ENCODE data around the gene PIH1D1. TPM values are rescaled to one million over a fixed set of nuclear protein-coding genes. Genes with fewer than 3 reads are reported as not detected.

PIH1D1 gene
- total and polyA plus RNA-seq, 4 donors, result 41.4 to 59.4 (median 47.2) TPM

GRCh38 chr19:49414256-49414655, 37.4 kb downstream of the PIH1D1 start:
- H3K9ac ChIP-seq (ENCODE audit: low read depth in 1 of 2, low read length in 2 of 2), result no peak overlapping the region
- 86% methylated on average over 3 of the region's 3 CpGs for WGBS
- H3K27me3 ChIP-seq (ENCODE audit: control insufficient read depth in 4 of 4, insufficient read depth in 4 of 4, low read length in 3 of 4), result peaks cover 0 to 2% (median 0%) of the 10 kb centered on the region in 4 donors
- no peaks in the 10 kb centered on the region for H3K36me3 ChIP-seq (ENCODE audit: control insufficient read depth in 4 of 4, insufficient read depth in 3 of 4, low read depth in 1 of 4, low read length in 3 of 4)
- H3K9me3 ChIP-seq (ENCODE audit: control insufficient read depth in 4 of 4, low read length in 3 of 4), result no peaks in the 10 kb centered on the region
- TF ChIP-seq REST (IDR thresholded peaks at IDR 0.05), result no peak
- no peak for TF ChIP-seq YY1 (IDR thresholded peaks at IDR 0.05)
- TF ChIP-seq EGR1 (IDR thresholded peaks at IDR 0.05; ENCODE audit: low read depth in 2 of 2), result no peak
- TF ChIP-seq TAF1 (conservative IDR thresholded peaks at IDR 0.05), result no peak
- TF ChIP-seq HNF4A (conservative IDR thresholded peaks at IDR 0.05), result no peak
- no peak for TF ChIP-seq RXRA (IDR thresholded peaks at IDR 0.05)
- TF ChIP-seq JUND (IDR thresholded peaks at IDR 0.05), result no peak
- TF ChIP-seq MAX (IDR thresholded peaks at IDR 0.05), result no peak
- TF ChIP-seq ZBTB33 (IDR thresholded peaks at IDR 0.05), result no peak
- no peak for TF ChIP-seq FOXA1 (IDR thresholded peaks at IDR 0.05)
- TF ChIP-seq RAD21 (IDR thresholded peaks at IDR 0.05), result no peak
- TF ChIP-seq SP1 (IDR thresholded peaks at IDR 0.05), result no peak
- no peak for TF ChIP-seq FOXA2 (IDR thresholded peaks at IDR 0.05)
- H3K27ac ChIP-seq (ENCODE audit: low read depth in 1 of 2, low read length in 2 of 2), result no peak overlapping the region
- no peak for DNase-seq (ENCODE audit: low spot score)
- H3K4me1 ChIP-seq (ENCODE audit: control insufficient read depth in 4 of 4, insufficient read depth in 4 of 4, low read length in 3 of 4), result no peaks in the 10 kb centered on the region
- no peak overlapping the region for H3K4me3 ChIP-seq (ENCODE audit: low read depth in 1 of 3, low read length in 3 of 3)

- Histone ChIP-seq H3K9ac (ENCODE audit: low read depth in 1 of 2, low read length in 2 of 2) (no peak overlapping the region), H3K9me3 (ENCODE audit: control insufficient read depth in 4 of 4, low read length in 3 of 4) (no peaks in the 10 kb centered on the region), H3K27me3 (ENCODE audit: control insufficient read depth in 4 of 4, insufficient read depth in 4 of 4, low read length in 3 of 4) (peaks cover 0 to 2% (median 0%) of the 10 kb centered on the region in 4 donors), H3K27ac (ENCODE audit: low read depth in 1 of 2, low read length in 2 of 2) (no peak overlapping the region), H3K36me3 (ENCODE audit: control insufficient read depth in 4 of 4, insufficient read depth in 3 of 4, low read depth in 1 of 4, low read length in 3 of 4) (no peaks in the 10 kb centered on the region), H3K4me3 (ENCODE audit: low read depth in 1 of 3, low read length in 3 of 3) (no peak overlapping the region), H3K4me1 (ENCODE audit: control insufficient read depth in 4 of 4, insufficient read depth in 4 of 4, low read length in 3 of 4) (no peaks in the 10 kb centered on the region)
- WGBS, result 69% methylated on average over 9 of the region's 9 CpGs
- no peak for DNase-seq (ENCODE audit: low spot score)
- no peak for TF ChIP-seq FOXA1 (IDR thresholded peaks at IDR 0.05)
- TF ChIP-seq SP1 (IDR thresholded peaks at IDR 0.05), result no peak
- TF ChIP-seq TAF1 (conservative IDR thresholded peaks at IDR 0.05), result no peak
- TF ChIP-seq CTCF (IDR thresholded peaks at IDR 0.05; ENCODE audit: low read depth, low read length, missing input control), result no peak
- TF ChIP-seq YY1 (IDR thresholded peaks at IDR 0.05), result no peak
- no peak for TF ChIP-seq RXRA (IDR thresholded peaks at IDR 0.05)
- no peak for TF ChIP-seq RAD21 (IDR thresholded peaks at IDR 0.05)
- no peak for TF ChIP-seq ZBTB33 (IDR thresholded peaks at IDR 0.05)
- no peak for TF ChIP-seq FOXA2 (IDR thresholded peaks at IDR 0.05)
- no peak for TF ChIP-seq NR2F2 (IDR thresholded peaks at IDR 0.05)
- TF ChIP-seq ATF3 (IDR thresholded peaks at IDR 0.05), result no peak
- TF ChIP-seq HNF4A (conservative IDR thresholded peaks at IDR 0.05), result no peak
- no peak for TF ChIP-seq EGR1 (IDR thresholded peaks at IDR 0.05; ENCODE audit: low read depth in 2 of 2)
- no peak for TF ChIP-seq REST (IDR thresholded peaks at IDR 0.05)
- no peak for TF ChIP-seq JUND (IDR thresholded peaks at IDR 0.05)
- TF ChIP-seq HNF4G (IDR thresholded peaks at IDR 0.05), result no peak
- TF ChIP-seq GABPA (IDR thresholded peaks at IDR 0.05 in 1 of 2, conservative IDR thresholded peaks at IDR 0.05 in 1 of 2), result no peak
These were observed 38.3 kb downstream of the PIH1D1 start for GRCh38 chr19:49413348-49413747.
